ENCODE measurements around the gene ATRN.
A peak's percentile ranks its signal among the peaks of the same experiment; 100 is the strongest.
"Not testable (repeated sequence)": the region's sequence is repeated elsewhere in the genome, so short reads cannot be mapped to it uniquely, and the experiment has no call there.

ATRN gene

DNA sequence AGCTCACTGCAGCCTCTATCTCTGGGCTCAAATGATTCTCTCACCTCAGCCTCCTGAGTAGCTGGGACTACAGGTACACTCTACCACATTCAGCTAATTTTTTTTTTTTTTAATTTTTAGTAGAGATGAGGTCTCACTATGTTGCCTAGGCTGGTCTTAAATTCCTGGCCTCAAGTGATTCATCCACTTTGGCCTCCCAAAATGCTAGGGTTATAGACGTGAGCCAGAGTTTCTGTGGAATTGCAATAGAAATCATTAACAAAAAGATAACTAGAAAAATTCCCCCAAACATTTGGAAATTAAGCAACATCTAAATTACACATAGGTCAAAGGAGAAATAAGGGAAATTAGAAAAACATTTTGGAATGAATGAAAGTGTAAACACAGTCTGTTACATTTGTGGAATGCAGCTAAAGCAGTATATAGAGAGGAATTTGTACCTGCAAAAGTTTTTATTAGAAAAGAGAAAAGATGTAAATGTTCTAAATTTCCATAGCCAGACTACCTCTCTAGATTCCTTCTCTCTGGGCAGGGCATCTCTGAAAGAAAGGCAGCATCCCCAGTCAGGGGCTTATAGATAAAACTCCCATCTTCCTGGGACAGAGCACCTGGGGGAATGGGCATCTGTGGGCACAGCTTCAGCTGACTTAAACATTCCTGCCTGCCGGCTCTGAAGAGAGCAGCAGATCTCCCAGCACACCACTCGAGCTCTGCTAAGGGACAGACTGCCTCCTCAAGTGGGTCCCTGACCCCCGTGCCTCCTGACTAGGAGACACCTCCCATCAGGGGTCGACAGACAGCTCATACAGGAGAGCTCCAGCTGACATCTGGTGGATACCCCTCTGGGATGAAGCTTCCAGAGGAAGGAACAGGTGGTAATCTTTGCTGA lies 51.3 kb downstream of the ATRN start:
- DNase-seq = no peak

DNA sequence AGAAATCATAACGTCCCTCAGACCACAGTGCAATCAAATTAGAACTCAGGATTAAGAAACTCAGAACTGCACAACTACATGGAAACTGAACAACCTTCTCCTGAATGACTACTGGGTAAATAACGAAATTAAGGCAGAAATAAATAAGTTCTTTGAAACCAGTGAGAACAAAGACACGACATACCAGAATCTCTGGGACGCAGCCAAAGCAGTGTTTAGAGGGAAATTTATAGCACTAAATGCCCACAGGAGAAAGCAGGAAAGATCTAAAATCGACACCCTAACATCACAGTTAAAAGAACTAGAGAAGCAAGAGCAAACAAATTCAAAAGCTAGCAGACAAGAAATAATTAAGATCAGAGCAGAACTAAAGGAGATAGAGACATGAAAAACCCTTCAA lies 53.9 kb downstream of the ATRN start:
- DNase-seq = not testable (repeated sequence)

DNA sequence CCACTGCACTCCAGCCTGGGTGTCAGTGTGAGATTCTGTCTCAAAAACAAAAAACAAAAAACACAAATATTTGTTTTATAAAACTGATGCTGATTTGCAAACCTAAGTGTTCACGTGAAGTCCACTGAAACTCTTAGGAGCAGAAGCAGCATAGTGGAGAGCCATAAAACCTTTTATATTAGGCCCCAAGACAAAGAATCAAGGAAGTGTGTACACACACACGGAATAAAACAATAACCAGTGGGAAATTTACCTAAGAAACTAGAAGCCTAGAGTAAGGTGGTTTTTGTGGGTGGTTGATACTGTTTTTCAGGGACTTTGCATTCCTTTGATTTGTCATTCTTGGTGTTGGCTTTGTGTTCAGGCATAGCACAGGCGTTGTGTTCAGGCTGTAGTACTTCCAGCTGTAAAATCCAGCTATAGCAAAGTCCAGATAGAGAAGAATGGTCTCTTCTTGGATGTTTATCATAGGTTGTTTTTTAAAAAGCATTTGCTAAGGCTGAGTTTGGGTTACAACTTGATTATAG lies 61.3 kb downstream of the ATRN start:
- DNase-seq = no peak

DNA sequence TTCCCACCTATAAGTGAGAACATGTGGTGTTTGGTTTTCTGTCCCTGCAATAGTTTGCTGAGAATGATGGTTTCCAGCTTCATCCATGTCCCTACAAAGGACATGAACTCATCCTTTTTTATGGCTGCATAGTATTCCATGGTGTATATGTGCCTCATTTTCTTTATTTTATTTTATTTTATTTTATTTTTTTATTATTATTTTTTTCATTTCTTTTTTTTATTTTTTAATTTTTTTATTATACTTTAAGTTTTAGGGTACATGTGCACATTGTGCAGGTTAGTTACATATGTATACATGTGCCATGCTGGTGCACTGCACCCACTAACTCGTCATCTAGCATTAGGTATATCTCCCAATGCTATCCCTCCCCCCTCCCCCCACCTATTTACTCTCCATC lies 66.9 kb downstream of the ATRN start:
- DNase-seq = not testable (repeated sequence)

DNA sequence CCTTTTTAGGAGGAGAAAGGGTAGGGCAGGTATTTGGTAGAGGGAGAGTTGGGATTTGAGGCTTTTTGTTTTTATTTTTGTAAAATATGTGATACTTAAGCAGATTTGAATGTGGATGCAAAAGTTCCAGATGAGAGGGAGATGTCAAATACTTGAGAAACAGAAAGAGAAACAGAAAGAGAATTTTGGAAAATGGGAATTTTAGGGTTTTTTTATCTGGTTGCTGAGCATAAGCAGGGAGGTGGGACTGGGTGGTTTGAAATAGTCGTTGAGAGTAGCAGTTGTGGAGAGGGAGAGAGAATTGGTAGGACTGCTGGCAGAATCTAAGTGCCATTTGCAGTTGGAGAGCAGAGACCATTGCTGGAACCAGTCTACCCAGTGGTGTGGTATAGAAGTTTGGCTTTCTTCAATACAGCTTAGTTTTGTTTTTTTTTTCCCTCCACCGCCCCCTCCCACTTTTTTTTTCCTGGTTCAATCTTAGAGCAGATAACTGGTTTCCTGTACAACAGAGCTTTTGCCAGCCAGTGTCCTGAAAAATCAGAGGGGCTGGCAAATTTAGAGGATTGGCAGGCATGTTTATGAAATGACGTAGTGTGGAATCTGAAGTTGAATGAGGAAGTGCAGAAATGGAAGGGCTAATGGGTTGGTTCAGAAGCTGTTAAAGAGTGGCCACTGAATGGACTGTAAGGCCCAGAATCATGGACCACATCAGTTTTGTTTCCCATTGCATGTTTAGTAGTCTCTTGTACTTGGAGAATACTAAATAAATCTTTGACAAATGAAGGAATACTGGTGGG lies 68.7 kb downstream of the ATRN start:
- no peak for DNase-seq

DNA sequence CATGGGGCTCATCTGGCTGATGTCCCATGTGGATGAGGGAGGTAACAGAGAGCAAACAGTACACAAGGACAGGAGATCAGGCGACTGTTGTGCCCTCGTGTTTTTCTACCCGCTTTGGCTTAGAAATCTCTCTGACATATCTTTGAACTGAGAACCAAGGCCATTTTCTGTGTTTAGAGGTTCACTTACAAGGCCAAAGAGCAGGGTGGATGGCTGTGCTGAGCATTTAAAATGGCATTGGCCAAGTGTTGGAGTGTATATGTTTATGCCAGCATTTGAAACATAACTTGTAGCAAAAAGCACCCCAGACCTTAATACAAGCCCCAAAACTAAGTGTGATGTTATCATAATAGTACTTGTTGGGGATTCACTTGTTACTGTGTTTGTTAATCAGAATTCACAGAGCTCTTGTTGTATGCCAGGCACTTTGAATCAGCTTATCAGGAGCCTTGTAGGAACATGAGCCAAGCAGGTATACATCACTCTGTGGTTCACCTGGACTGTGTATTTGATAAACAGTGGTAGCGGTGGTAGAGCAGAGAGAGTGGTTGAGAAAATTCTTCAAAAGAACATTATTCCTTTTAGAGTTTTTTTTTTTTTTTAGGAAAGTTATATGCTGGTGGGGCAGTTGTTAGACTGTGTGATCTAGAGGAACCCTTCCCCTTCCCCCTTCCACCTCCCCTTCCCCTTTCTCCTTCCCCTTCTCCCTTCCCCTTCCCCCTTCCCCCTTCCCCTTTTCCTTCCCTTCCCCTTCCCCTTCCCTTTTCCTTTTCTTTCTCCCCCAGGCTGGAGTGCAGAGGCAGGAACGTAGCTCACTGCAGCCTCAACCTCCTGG lies 71.3 kb downstream of the ATRN start:
- DNase-seq = no peak

DNA sequence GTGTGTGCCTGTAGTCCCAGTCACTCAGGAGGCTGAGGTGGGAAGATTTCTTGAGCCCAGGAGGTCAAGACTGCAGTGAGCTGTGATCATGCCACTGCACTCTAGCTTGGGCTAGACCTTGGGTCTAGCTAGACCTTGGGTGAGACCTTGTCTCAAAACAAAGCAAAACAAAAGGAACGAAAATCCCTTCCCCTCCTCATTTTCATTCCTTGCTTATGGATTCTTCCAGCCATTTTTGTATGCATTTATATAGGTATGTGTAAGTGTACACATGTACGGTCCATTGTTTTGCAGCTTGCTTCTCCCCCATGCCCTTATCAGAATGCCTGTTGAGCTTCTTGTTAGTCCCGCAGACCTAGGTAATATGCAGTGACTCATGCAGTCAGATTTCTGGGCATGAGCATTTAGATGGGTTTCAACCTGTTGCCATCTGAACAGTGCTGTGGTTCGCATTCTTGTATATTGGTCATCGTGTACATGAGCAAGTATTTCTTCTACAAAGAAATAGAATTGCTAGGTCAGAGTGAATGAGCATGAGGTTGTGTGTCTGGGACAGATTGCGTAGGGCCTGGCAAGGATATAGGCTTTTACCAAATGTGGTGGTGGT lies 73.2 kb downstream of the ATRN start:
- DNase-seq = no peak

DNA sequence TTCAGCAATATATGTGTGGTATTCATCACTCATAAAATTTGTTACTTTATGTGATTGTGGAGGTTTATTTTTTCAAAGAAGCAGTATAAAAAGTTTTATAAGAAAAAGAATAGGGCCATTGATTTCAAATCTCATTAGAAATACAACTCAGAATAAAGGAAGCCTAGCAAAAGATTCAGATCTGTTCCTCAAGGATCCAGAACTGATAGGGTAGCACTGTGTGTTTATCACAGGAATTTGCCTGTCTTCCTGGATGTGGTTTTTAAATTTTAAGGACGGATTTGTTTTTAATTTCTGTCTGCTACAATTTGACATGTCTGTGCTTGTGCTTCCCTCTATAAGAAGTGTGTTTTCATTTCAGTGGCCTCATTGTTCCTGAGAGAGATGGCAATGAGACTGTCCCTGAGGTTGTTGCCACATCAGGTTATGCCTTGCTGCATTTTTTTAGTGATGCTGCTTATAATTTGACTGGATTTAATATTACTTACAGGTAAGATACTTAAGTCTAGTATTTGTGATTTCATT lies 74.6 kb downstream of the ATRN start:
- DNase-seq = no peak

DNA sequence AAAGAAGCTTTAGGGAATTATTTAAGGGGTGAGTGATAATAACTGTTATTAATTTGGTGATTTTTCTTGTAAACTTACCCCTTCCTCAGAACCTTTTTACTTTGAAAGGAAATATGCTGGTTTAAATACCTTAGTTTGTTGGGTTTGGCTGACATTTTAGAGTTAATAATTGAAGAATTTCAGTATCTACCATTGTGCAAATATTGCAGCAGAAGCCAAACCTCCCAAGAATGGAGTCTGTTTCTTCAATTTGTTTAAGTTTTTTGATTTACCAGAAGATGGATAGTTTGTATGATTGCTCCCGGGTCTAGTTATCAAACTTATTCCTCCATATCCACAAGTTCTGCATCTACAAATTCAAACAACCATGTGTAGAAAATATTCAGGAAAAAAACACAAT lies 77.1 kb downstream of the ATRN start:
- DNase-seq = no peak

DNA sequence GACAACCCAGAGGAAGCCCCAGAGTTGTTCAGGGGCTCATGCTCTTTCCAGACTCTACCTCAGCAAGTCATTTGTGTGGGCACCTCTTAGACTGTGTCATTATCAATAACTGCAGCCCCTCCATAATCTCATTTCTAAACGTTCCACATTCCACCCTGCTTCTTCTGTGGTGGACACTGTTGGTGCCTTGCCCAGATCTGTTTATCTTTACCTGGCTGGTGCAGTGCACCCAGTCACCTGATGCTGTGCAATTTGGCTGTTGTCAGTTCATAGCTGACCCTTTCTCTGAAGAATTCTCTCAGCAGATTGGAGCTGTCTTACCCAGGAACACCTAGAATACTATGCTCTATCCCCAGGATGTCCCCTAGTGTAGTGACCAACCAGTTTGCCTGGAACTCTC lies 80.0 kb downstream of the ATRN start:
- DNase-seq = no peak

DNA sequence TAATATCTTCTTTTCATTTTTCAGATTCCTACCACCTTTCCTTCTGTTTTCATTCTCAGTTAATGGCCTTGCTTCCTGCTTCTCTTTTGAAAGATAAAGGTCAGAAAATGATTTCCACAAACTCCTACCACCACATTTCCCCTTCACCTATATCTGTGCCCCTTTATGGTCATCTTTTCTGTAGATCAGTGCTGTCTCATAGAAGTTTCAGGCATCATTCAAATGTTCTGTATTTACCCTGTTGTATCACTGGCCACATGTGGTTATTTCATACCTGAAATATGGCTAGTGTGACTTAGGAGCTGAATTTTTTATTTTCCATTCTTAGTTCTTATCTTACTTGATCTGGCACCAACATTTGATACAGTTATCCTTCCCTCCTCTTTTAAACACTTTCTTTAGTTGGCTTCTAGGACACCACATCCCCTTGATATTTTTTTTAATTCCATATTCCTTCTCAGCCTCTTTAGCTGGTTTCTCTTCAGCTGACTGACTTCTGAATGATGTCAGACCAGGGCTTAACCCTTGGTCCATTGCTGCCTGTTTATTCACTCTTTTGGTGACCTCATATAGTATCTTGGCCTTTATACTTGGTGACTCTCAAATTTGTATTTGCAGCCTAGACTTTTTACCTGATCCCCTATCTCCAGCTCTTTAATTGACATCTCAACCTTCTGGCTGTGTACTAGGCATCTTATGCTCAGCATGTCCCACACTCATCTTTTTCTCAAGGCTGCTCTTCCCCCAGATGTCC lies 81.0 kb downstream of the ATRN start:
- DNase-seq = no peak

DNA sequence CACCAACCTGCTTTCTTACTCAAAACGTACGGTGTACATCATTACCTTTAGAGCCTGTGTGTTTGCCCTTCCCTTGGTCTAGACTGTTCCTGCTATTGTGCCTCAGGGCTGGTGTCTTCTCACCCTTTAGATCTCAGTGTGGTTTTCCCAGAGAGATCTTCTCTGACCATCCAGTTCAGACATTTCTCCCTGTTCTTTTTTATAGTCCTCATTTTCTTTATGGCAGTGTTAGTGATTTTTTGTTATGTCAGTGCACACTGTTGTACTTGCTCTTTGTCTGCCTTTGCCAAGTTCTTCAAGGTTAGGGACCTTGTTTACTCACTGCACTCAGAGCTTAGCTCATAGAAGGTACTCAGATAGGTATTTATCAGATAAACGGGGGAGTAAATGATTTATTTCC lies 82.8 kb downstream of the ATRN start:
- no peak for DNase-seq

DNA sequence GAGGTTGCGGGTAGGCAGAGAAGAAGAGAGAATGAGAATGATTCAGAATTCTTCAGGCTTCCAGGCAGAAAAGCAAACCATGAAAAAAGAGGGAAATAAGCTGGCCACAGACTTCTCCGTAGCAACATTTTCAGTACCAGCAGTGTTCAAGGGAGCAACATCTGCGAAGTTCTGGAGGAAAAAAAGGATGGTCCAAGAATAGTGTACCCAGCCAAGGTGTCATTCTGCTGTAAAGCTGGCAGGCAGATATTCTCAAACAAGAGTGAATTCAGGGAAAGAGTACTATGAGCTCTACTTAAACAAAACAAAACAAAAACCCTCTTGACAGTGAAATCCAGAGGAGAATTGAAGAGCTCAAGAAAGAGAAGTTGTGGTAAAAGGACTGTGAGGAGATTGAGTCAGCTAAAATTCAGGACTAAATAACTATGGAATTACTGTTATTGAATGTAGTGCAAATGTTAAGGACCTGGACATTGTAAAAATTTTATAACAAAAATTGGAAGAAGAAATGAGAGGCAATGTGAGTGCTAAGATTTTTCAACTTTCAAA lies 86.5 kb downstream of the ATRN start:
- DNase-seq = no peak

DNA sequence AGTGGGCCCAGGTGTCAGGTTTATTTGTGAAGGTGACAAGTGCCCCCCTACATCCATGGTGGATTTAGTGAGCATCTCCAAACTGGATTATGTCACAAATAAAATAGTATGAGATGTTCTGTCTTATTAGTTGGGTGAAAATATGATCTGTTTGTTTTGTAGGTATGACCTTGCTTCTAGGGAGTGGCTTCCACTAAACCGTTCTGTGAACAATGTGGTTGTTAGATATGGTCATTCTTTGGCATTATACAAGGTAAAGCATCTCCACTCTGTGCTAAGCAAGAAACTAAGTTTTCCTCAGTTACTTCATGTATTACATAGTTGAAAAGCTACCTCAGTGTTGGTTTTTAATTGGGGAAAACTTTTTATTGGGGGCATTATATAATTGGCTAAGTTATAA lies 88.4 kb downstream of the ATRN start:
- no peak for DNase-seq

DNA sequence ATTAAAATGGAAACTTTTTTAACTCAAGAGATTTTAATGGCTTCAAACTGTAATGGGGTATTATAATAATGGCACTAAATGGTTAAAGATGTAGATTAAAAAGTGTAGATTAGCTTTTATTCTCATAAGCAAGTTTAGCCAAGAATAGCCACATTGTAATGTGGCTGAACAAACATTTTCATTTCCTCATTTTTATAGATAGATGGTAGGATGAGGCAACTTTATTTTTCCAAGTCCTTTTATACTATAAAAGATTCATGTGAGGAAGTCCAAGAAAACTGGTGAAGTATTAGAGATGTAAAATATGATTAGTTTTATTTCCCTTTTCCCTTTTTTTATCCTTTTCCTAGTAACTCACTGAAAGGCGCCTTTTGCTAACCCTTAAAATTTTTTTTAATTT lies 88.8 kb downstream of the ATRN start:
- no peak for DNase-seq

DNA sequence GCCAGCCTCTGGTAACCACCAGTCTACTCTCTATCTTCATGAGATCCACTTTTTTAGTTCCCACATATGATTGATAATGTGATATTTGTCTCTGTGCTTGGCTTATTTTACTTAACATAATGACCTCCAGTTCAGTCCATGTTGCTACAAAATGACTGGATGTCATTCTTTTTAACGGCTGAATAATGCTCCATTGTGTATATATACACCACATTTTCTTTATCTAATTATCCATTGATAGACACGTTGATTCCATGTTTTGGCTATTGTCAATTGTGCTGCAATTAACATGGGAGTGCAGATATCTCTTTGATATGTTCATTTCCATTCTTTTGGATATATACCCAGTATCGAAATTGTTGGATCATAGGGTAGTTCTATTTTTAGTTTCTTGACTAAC lies 89.3 kb downstream of the ATRN start:
- no peak for DNase-seq

DNA sequence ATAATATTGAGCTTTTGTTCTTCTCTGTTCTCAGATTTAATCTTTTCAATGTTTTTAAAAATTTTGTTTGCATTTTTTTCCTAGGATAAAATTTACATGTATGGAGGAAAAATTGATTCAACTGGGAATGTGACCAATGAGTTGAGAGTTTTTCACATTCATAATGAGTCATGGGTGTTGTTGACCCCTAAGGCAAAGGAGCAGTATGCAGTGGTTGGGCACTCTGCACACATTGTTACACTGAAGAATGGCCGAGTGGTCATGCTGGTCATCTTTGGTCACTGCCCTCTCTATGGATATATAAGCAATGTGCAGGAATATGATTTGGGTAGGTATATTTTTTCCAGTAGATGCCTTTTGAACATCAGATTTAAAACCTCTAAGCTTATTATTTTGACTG lies 89.8 kb downstream of the ATRN start:
- DNase-seq = no peak

DNA sequence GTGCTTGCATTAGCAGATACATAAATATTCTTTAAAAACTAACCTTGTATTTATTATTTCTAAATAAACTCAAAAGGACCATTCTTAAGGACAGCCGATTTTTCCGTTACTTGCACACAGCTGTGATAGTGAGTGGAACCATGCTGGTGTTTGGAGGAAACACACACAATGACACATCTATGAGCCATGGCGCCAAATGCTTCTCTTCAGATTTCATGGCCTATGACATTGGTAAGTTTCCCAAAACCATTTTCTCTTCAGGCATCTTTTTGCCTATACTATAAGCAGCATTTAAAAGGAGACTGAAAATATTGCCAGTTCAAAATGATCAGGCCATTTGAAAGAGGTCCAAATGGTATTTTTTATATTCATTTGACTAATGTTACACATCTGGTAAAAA lies 92.3 kb downstream of the ATRN start:
- DNase-seq = no peak

DNA sequence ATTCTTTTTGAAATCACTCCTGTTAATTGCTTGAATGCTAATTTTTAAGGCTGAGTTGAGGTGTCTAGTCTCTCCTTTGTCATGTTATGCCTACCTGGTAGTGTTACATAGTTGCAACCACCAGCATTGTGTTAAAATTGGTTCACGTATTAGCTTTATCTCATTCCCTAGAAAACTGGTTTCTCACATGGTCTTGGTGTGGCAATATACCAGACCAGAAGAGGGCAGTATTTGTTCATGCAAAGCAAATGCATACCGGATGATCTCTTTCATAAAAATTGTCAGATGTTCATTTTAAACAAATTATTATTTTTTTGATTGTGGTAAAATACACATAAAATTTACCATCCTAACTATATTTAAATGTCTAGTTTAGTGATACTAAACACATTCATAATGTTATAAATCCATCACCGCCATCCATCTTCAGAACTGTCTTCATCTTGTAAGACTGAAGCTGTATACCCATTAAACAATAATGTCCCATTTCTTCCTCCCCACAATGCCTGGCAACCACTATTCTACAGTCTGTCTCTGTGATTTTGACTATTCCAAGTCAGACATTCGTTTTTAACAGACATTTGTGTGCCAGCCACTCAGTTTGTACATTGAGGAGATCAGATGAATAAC lies 92.8 kb downstream of the ATRN start:
- DNase-seq = peak; percentile 53

DNA sequence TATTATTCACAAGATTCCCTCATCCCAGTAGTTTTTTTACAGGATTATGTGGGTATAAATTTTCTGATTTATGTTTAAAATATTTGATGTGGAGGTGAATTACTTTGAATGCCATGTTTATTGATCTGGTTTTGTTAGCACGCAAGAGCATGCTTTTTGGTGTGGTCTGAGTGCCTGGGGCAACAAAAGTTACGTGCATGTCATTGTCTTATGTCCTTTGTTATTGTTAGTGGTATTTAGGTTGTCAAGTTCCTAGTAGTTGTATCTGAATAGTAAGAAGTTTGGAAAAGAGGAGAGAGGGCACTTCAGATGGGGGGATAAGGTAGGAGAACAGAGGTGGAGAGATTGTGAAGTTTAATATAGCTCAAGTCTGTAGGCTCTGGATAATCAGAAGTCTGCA lies 95.0 kb downstream of the ATRN start:
- no peak for DNase-seq

DNA sequence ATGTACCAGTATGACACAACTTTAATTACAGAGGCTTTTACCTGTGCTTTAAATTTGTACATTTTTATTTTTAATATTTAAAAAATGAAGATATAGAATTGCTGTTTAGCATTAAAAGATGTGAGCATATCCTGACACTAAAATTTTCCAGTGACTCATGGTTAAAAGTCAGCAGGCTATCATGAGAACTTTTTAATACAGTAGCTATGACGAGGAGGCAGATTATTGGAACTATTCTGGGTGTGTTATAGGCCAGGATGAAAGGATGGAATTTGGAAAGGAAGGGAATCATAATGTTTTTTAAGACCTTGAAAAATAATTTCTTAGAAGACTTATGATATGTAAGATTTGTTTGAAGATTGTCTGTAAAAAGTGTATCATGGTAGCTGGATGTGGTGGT lies 101.3 kb downstream of the ATRN start:
- no peak for DNase-seq
